Natural killer cell (primary cell): ENCODE results near the gene COQ8A. TPM values are rescaled to one million over a fixed set of nuclear protein-coding genes. Genes with fewer than 3 reads are reported as not detected.
A peak's percentile ranks its signal among the peaks of the same experiment; 100 is the strongest.

Source experiments
- ATAC-seq, 3 donors: fragments of 150-1000 bp in 2 of 3; fragments of 200-7000 bp in 1 of 3; cut with Tn5 transposase; 1 replicate in 1 of 3; 2 replicates in 2 of 3; pipeline ENCODE4 v1.10.0; 2021; ENCODE audit warnings: mild to moderate bottlenecking in 2 of 3, moderate library complexity in 2 of 3
- DNase-seq, 2 donors: peaks; one replicate each; pipeline versions ENCODE4 v3.0.0 to v3.0.0-alpha.2; 2013 to 2021; ENCODE audit warnings: mixed read lengths in 1 of 2
- H3K27ac ChIP-seq: one replicate; pipeline ENCODE4 v1.5.1; 2013; ENCODE audit warnings: mild to moderate bottlenecking, low read length
- H3K27me3 ChIP-seq: one replicate; pipeline ENCODE4 v1.6.1; 2013; ENCODE audit warnings: low read length; ENCODE audit not compliant: control insufficient read depth, insufficient read depth
- H3K36me3 ChIP-seq: one replicate; pipeline ENCODE4 v1.6.1; 2013; ENCODE audit warnings: low read length; ENCODE audit not compliant: control insufficient read depth, insufficient read depth
- H3K4me1 ChIP-seq: one replicate; pipeline ENCODE4 v1.6.1; 2013; ENCODE audit warnings: low read length; ENCODE audit not compliant: control insufficient read depth, insufficient read depth
- H3K4me3 ChIP-seq: one replicate; pipeline ENCODE4 v1.5.1; 2013; ENCODE audit warnings: low read length
- H3K9me3 ChIP-seq: one replicate; pipeline ENCODE4 v1.6.1; 2013; ENCODE audit warnings: low read length; ENCODE audit not compliant: control insufficient read depth, insufficient read depth
- H3K27ac Mint-ChIP-seq, 2 donors: one replicate each; pipeline ENCODE4 v1.8.0; 2022; ENCODE audit warnings: mild to moderate bottlenecking in 2 of 2, mixed read lengths in 2 of 2, moderate library complexity in 1 of 2
- H3K27me3 Mint-ChIP-seq, 2 donors: one replicate each; pipeline ENCODE4 v1.8.0; 2022; ENCODE audit warnings: low read depth in 2 of 2, mixed read lengths in 2 of 2
- H3K36me3 Mint-ChIP-seq: one replicate; pipeline ENCODE4 v1.8.0; 2022; ENCODE audit warnings: mixed read lengths
- H3K4me1 Mint-ChIP-seq, 2 donors: one replicate each; pipeline ENCODE4 v1.8.0; 2022; ENCODE audit warnings: mixed read lengths in 2 of 2
- H3K4me3 Mint-ChIP-seq: one replicate; pipeline ENCODE4 v1.8.0; 2022; ENCODE audit warnings: mild to moderate bottlenecking, moderate library complexity, mixed read lengths
- H3K9me3 Mint-ChIP-seq, 2 donors: one replicate each; pipeline ENCODE4 v1.8.0; 2022; ENCODE audit warnings: mixed read lengths in 2 of 2
- WGBS: methylation state at CpG from one replicate; pipeline ENCODE4 v1.1.7; 2013; ENCODE audit warnings: missing lambda C conversion rate; ENCODE audit not compliant: insufficient coverage; 5-methylcytosine and 5-hydroxymethylcytosine counted together
- intact Hi-C: fragments of 100-400 bp; cut with micrococcal nuclease; formaldehyde crosslinking; loops from one replicate; pipeline ENCODE4 v1.14.2; 2022
- total RNA-seq, 4 donors: library from RNA; stranded (reverse); fragments of 120-200 nt in 1 of 4; gene quantifications; one replicate each; pipeline versions ENCODE4 v1.2.3 to v1.2.4, GENCODE V29; 2013 to 2022
- TF ChIP-seq, protein P1 (sequence below): fragments of 200-600 bp; IDR thresholded peaks from one replicate; pipeline ENCODE4 v1.8.0; 2022; ENCODE audit warnings: antibody characterized with exemption

The COQ8A gene
- 10 to 100 TPM; 42.9 to 59.7 (median 56.2) TPM for total RNA-seq
- total RNA-seq (2013), result 37.2 TPM

DNA sequence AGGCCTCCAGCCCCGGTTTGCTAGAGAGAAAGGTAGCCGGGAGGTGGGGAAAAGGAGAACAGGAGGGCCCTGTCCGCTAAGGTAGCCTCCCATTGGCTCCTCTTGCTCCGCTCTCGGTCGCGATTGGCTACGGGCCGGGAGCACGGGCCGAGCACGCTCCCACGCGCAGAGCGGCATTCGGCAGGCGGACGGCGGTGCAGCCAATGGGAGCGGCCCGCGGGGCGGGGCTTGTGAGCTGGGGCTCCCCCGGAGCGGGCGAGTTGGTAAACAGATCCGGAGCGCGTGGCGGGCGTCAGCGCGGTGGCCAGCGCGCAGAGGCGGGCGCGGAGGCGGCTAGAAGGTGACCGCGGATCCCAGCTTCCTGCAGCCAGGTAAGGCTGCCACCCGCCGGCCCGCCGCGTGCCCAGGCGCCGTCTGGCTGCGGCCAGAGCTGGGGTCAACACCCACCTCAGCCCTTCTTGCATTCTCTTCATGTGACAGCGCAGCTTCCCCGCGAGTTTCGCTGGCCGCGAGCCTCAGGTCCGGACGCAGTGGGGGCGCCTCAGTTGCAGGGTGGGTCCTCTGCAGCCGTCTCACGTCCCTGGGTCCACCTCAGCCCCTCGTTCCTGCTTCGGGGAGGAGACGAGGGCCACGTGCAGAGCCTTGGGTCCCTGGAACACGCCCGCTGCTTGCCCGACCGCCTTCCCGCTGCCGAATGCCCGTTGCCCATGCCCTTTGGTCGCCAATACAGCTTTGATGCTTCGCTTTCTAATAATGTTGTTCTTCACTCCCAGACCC lies at the start of gene COQ8A:
Gene COQ8A, plus strand, starts transcription at position 266 of the 777 bp plus-strand sequence. CDS start 21,092 bp downstream, outside the sequence.
- peaks cover 5% of the 10 kb centered on the region for H3K36me3 Mint-ChIP-seq
- peaks cover 3 to 4% of the 10 kb centered on the region in 2 donors for H3K9me3 Mint-ChIP-seq
- DNase-seq (peak; percentile 99 to 100), ATAC-seq (peak; percentile 89 to 96 (median 91))
- H3K9me3 ChIP-seq, result peaks cover 4% of the 10 kb centered on the region
- H3K27me3 ChIP-seq, result no peaks in the 10 kb centered on the region
- H3K27ac Mint-ChIP-seq, result peak within 1 kb of the TSS; percentile 96
- H3K4me1 Mint-ChIP-seq, result peaks cover 48 to 62% of the 10 kb centered on the region in 2 donors
- H3K4me3 Mint-ChIP-seq, result peak within 1 kb of the TSS; percentile 94
- H3K36me3 ChIP-seq, result no peaks in the 10 kb centered on the region
- peak within 1 kb of the TSS; percentile 85 for H3K4me3 ChIP-seq
- WGBS, result under 1% methylated on average over 73 of the region's 73 CpGs
- no peaks in the 10 kb centered on the region for H3K27me3 Mint-ChIP-seq
- peak within 1 kb of the TSS; percentile 99 for H3K27ac ChIP-seq
- peaks cover 26% of the 10 kb centered on the region for H3K4me1 ChIP-seq
- TF ChIP-seq, protein P1, sequence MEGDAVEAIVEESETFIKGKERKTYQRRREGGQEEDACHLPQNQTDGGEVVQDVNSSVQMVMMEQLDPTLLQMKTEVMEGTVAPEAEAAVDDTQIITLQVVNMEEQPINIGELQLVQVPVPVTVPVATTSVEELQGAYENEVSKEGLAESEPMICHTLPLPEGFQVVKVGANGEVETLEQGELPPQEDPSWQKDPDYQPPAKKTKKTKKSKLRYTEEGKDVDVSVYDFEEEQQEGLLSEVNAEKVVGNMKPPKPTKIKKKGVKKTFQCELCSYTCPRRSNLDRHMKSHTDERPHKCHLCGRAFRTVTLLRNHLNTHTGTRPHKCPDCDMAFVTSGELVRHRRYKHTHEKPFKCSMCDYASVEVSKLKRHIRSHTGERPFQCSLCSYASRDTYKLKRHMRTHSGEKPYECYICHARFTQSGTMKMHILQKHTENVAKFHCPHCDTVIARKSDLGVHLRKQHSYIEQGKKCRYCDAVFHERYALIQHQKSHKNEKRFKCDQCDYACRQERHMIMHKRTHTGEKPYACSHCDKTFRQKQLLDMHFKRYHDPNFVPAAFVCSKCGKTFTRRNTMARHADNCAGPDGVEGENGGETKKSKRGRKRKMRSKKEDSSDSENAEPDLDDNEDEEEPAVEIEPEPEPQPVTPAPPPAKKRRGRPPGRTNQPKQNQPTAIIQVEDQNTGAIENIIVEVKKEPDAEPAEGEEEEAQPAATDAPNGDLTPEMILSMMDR, result no peak
- intact Hi-C loops, result loop anchor here (2.0 kb wide), 1 partner anchor 57 kb away; no protein-coding TSS in a partner anchor

DNA sequence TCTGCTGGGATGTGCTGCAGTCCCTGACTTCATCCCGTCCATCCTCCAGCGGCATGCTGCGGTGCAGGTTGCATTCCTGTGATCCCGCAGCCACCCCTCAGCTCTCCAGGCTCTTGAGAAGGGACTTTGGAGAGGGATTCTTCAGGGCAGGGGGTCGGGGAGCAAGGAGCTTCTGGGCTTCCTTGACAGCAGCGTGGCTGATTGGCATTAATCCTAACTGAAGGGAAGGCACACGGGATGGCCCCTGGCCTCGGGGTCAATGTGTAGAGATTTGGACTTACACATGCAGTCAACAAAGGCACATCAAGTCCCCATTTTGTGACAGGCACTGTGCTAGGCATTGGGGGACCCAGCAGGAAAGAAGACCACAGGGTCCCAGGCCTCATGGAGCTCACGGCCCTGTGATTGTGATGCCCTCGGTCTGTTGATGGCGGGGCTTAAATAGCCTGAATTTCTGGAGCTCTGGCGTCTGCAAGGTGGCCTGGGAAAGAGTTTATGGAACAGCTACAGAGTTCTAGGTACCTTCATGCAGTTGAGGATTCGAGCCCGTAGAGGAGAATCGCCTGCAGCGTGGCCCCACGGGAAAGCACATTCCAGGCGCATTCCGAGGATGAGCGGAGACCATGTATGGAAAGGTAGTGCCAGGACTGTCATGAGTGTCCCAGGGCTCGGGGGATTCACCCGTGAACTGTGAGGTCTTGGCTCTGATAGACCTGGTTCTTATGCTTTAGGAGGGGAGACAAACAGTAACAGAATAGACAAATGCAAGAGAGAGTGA lies 49.6 kb upstream of the COQ8A start:
- Histone ChIP-seq H3K9me3 (no peaks in the 10 kb centered on the region), H3K4me1 (peaks cover 7% of the 10 kb centered on the region), H3K36me3 (peaks cover 20% of the 10 kb centered on the region), H3K27ac (no peak overlapping the region), H3K27me3 (no peaks in the 10 kb centered on the region), H3K4me3 (no peak overlapping the region)
- no peak for ATAC-seq
- intact Hi-C loops, result no loop called here
- no peak for DNase-seq
- Mint-ChIP-seq H3K4me3 (no peak overlapping the region), H3K27me3 (no peaks in the 10 kb centered on the region), H3K27ac (no peak overlapping the region), H3K4me1 (peaks cover 0 to 3% of the 10 kb centered on the region in 2 donors), H3K9me3 (no peaks in the 10 kb centered on the region), H3K36me3 (no peaks in the 10 kb centered on the region)
- TF ChIP-seq, protein P1, result no peak
- WGBS, result 93% methylated on average over 22 of the region's 22 CpGs

DNA sequence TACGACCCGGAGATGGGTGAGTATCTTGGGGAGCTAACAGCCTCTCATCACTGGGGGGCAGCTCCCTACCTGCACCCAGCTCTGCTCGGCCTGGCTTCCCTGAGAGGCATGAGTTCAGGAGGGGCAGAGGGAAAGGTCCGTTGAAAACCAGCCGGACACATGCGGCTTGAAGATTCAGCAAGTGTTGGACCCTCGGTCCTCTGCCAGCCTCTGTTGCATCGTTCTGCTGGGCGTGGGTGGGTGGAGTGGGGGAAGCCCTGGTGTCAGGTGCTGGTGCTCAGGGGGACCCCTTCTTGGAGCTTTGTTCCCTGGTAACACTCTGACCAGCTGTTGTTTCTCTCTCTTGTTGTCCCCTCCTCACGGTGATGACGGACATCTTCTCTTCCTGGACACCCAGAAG lies 48.7 kb upstream of the COQ8A start:
- no peaks in the 10 kb centered on the region for H3K9me3 ChIP-seq
- Mint-ChIP-seq H3K9me3 (no peaks in the 10 kb centered on the region), H3K27ac (no peak overlapping the region), H3K36me3 (no peaks in the 10 kb centered on the region), H3K4me3 (no peak overlapping the region), H3K4me1 (no peaks in the 10 kb centered on the region), H3K27me3 (no peaks in the 10 kb centered on the region)
- ATAC-seq (no peak), DNase-seq (no peak)
- WGBS, result 91% methylated on average over 11 of the region's 11 CpGs
- TF ChIP-seq, protein P1, result no peak
- peaks cover under 1% of the 10 kb centered on the region for H3K4me1 ChIP-seq
- H3K36me3 ChIP-seq, result peaks cover 20% of the 10 kb centered on the region
- no peak overlapping the region for H3K27ac ChIP-seq
- intact Hi-C loops, result no loop called here
- no peak overlapping the region for H3K4me3 ChIP-seq
- no peaks in the 10 kb centered on the region for H3K27me3 ChIP-seq
